SKM-1 (cell line): ENCODE measurements around the gene NMRK2.
"Not testable (repeated sequence)": the region's sequence is repeated elsewhere in the genome, so short reads cannot be mapped to it uniquely, and the experiment has no call there.

Source experiments
- DNase-seq: peaks from one replicate; lab custom pipeline; 2025; ENCODE audit not compliant: unreplicated experiment; lab: John Stamatoyannopoulos, UW

Gene NMRK2

DNA sequence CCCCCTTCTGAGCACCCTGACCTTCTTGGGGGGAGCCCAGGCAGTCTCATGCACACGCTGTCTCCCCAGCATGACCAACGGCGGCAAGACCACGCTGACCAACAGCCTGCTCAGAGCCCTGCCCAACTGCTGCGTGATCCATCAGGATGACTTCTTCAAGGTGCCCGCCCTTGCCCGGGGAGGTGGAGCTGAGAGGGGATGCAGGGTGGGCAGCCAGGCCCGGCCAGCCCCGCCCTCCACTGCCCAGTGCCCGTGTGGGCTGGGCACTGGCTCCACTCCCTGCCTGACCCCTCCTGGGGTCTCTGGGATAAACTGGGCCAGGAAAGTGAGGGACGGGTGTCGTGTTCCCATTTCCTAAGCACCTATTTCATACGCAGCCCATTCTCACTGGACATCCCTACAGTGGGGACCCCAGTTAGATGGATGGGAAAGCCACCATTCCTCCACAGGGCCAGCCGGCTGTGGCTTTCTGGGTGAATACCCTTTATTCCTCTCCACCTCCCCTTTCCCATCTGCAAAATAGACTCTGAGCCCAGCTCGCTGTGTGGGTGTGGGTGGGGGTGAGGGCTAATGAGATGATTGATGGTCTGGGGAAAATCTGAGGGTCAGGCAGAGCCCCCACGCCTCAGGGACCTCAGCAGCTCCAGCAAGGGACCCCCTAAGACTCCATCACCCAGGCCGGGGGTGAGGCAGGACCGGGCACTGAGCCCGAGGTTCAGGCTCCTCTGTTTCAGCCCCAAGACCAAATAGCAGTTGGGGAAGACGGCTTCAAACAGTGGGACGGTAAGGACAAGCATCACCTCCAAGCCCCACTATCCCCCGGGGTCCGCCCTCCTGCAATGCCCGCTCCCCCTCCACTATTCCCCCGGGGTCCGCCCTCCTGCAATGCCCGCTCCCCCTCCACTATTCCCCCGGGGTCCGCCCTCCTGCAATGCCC lies 3.9 kb downstream of the NMRK2 start:
- no peak for DNase-seq

DNA sequence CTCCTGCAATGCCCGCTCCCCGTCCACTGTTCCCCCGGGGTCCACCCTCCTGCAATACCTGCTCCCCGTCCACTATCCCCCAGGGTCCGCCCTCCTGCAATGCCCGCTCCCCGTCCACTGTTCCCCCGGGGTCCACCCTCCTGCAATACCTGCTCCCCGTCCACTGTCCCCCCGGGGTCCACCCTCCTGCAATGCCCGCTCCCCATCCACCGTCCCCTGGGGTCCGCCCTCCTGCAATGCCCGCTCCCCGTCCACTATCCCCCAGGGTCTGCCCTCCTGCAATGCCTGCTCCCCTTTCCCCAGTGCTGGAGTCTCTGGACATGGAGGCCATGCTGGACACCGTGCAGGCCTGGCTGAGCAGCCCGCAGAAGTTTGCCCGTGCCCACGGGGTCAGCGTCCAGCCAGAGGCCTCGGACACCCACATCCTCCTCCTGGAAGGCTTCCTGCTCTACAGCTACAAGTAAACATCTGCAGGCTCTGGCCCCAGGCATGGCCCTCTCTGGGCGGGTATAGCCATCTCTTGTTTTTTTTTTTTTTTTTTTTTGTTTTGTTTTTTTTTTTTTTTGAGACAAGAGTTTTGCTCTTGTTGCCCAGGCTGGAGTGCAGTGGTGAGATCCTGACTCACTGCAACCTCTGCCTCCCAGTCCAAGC lies 5.6 kb downstream of the NMRK2 start:
- not testable (repeated sequence) for DNase-seq

DNA sequence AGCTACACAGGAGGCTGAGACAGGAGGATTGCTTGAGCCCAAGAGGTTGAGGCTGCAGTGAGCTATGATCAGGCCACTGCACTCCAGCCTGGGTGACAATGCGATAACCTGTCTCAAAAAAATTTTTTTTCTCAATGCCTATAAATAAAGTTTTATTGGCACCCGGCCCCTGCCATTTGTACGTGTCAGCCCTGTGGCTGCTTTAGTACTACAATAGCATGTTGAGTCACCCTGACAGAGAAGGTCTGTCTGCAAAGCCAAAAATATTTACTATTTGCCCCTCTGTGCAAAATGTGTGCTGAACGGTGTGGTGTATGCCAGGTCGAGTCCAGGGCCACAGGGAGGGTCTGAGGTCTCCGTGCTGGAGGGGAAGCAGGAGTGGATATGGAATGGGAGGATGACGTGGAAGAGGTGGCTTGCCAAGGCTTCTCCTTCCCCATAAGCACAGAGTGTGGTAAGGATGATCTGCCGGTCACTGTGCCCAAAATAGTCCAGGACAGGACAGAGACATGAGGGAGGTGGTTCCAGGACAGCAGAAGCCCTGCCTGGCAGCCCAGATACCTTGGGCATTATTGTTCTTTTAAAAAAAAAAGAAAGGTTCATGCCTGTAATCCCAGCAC lies 10.0 kb downstream of the NMRK2 start:
- no peak for DNase-seq

DNA sequence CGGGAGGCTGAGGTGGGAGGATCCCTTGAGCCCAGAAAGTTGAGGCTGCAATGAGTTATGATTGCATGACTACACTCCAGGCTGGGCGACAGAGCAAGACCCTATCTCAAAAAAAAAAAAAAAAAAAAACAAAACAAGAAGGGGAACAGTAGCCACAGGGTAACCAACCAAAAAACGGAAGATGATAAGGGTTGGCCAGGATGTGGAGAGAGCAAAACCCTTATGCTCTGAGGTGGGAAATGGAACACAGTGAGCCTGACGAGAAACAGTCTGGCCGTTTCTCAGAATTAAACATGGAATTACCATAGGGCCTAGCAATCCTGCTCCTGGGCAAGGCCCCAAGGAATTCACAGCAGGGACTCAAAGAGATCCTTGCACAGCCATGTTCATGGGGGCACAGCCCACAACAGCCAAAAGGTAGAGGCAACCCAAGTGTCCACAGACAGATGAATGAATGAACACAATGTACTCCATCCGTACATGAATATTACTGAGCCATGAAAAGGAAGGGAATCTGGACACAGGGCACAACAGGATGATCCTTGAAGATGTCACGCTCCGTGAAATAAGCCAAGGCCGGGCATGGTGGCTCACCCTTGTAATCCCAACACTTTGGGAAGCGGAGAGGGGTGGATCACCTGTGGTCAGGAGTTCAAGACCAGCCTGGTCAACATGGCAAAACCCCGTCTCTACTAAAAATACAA lies 11.3 kb downstream of the NMRK2 start:
- DNase-seq = no peak

DNA sequence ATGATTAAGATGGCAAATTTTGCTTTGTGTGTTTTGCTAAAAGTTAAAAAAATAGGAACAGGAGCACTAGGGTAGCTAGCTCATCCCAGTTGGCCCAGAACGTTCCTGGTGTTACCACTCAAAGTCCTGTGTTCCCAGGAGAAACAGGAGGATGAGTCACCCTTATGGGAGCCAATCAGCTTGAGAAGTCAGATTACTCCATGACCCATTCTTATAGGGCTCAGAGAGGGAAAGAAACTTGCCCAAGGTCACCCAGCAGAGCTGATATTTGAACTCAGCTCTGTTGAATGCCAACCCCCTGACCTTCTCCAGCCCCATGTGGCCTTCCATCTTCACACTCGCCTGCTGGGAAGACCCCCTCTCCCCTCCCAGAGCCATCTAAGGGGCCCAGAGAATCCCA lies 13.0 kb downstream of the NMRK2 start:
- DNase-seq = no peak

DNA sequence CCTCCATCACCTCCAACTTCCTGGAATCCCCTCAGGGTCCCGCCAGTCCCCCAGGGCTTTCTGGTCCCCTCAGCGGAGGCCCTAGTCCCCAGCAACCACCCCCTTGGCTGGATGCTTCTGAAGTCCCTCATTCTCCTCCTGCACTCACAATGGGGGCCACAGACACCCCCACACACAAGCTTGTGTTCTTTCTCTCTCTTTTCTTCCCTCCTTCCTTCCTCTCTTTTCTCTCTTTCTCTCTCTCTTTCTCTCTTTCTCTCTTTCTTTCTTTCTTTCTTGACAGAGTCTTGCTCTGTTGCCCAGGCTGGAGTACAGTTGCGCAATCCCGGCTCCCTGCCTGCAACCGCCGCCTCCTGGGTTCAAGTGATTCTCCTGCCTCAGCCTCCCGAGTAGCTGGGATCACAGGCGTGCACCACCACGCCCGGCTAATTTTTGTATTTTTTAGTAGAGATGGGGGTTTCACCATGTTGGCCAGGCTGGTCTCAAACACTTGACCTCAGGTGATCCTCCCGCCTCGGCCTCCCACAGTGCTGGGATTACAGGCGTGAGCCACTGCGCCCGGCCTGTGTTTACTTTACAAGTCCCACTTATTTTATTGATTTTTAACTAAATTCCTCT lies 14.6 kb downstream of the NMRK2 start:
- not testable (repeated sequence) for DNase-seq

DNA sequence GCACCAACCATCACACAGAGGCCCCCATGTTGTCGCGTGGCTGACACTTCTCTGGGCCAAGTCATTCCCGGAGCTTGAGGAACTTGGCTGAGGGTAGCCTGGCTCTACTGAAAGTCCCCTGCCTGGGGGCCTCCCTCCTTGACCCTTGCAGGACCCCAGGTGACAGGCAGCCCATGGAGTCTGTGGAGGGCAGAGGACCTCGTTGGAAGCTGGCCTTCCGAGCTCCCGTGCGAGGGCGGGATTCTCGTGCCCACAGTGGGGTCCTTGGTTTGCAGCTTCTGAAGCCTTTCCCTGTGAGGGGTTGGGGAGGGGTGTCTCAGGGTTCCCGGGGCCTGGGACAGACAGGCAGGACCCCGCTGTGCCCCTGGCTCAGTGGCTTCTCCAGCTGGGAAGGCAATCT lies 16.4 kb downstream of the NMRK2 start:
- no peak for DNase-seq

DNA sequence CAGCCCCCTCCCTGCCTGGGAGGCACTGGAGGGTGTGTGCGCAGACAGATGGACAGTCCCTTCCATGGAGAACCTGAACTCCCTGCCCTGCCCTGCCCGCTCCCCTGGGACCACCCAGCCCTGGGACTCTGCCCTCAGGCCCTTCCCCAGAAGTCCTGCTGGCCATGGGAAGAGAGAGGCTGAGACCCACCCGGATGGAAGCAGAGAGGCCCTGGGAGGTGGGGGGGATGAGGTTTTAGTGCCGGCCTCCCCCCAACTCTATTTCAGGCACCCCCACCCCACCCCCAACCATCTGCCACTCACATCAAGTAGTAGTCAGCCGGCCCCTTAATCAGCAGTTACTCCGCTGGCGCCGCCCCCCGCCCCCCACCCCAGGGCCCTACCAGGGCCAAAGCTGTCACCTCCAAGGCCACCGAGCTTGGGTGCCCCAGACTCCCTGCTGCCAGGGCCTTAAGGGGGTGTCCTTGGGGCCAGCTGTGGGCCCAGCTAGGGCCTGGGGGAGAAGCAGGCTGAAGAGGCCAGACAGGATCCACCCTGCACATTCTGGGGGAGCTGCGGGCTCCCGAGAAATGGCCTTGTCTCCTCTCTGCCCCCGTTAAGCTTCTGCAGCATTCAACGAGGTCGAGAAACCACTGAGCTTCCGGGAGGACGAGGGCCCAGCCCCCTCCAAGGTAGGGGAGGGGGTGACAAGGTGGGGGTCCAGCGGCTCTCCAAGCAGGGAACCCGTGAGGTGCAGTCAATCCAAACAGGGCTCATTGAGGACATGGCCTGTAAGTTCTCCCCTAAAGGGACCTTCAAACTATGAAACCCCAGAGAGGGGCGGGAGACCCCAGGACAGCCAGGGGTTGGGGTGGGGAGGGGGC lies 17.4 kb downstream of the NMRK2 start:
- no peak for DNase-seq

DNA sequence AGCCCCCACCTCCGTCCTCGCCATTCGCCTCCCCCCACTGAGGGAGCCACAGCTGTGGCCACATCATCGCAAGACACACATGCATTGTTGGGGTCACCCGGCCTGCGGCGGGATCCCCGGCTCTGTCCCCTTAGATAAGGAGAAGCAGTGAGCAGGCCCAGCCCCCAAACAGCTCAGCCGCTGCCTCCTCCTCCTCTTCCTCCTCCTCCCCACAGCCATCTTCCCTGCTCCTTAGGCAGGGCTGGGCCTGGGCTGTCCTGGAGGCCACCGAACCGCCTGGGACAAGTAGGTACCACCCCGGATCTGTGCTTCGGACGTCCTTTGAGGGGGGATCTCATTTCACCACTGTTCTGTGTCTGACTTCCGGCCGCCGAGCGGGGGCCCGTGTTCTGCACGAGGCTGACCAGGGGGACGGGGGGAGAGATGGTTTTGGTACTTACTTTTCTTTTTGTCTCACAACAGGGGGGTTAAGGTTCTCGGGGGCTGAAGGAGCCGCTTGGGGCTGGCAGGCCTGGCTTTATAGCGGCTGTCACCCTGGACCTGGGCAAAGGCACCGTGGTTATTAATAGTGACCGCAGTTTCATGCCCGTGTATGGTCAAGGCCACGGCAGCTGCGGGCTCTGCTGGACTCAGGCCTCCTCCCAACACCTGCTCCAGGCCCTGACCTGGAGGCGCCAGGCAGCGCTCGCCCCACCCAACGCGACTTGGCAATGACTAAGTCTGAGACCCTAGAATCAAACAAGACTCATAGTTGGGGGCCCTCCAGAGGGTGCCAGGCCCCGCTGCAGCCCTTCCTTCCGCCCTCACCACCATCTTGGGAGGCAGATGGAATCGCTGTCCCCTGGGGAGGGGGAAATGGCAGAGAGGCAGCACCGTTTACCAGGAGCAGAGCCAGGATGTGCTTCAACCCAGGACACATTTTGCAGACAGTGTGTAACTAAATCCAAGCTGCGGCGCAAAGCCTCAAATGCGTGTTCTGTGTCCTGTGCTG lies 18.3 kb downstream of the NMRK2 start:
- DNase-seq = no peak

DNA sequence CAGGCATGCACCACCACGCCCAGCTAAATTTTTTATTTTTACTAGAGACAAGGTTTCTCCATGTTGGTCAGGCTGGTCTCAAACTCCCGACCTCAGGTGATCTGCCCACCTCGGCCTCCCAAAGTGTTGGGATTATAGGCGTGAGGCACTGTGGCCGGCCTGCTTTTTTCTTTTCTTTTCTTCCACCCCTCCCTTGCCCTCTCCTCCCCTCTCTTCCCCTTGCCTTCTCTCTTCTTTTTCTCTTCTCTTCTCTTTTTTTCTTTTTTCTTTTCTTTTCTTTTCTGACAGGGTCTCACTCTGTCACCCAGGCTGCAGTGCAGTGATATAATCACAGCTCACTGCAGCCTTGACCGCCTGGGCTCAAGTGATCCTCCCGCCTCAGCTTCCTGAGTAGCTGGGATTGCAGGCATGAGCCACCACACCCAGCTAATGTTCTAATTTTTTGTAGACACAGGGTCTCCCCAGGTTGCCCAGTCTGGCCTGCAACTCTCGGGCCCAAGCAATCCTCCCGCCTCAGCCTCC lies 19.9 kb downstream of the NMRK2 start:
- not testable (repeated sequence) for DNase-seq

DNA sequence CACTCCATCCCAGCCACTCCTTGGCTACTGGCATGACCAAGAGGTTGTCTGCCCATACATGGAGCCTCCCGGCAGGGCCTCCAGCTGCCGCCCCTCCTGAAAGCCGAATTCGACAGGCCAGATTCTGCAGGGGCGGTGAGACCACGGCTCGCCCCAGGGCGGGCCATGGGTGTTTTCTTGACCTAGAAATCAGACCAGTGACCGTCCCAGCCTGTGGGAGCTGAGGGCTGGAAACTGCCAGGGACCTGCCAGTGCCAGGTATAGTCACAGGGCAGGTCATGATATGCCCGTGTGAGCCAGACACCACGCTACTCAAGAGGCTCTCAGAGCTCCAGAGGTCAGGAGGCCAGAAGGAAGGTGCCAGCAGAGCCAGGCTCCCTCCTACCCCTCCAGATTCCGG lies 21.2 kb downstream of the NMRK2 start:
- no peak for DNase-seq

DNA sequence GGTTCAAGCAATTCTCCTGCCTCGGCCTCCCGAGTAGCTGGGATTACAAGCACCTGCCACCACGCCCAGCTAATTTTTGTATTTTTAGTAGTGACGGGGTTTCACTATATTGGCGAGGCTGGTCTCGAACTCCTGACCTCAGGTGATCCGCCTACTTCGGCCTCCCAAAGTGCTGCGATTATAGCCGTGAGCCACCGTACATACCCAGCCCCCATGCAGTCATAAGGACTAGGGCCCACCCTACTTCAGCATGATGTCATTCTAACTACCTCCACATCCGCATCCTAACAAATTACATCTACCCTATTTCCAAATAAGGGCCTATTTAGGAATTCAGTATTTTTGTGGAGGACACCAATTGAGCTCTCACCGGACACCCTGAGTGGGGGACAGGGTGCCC lies 22.4 kb downstream of the NMRK2 start:
- DNase-seq = not testable (repeated sequence)

DNA sequence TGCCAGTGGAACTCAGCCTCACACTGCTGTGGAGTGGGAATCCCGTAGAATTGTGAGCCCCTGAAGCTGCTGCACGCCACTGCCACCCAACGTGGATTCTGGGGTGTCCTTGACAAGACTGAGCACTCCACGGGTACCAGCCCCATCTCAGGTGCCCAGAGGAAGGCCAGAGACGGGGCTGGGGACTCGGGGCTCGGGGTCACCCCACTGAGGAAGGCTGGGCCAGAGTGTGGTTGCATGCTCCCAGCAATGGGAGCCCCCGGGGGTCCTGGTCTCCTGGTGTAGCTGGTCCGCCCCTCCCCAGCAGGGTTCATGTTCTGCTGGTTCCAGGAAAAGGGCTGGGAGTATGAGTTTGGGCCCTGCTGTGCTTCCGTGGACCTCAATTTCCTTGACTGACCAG lies 22.8 kb downstream of the NMRK2 start:
- no peak for DNase-seq

DNA sequence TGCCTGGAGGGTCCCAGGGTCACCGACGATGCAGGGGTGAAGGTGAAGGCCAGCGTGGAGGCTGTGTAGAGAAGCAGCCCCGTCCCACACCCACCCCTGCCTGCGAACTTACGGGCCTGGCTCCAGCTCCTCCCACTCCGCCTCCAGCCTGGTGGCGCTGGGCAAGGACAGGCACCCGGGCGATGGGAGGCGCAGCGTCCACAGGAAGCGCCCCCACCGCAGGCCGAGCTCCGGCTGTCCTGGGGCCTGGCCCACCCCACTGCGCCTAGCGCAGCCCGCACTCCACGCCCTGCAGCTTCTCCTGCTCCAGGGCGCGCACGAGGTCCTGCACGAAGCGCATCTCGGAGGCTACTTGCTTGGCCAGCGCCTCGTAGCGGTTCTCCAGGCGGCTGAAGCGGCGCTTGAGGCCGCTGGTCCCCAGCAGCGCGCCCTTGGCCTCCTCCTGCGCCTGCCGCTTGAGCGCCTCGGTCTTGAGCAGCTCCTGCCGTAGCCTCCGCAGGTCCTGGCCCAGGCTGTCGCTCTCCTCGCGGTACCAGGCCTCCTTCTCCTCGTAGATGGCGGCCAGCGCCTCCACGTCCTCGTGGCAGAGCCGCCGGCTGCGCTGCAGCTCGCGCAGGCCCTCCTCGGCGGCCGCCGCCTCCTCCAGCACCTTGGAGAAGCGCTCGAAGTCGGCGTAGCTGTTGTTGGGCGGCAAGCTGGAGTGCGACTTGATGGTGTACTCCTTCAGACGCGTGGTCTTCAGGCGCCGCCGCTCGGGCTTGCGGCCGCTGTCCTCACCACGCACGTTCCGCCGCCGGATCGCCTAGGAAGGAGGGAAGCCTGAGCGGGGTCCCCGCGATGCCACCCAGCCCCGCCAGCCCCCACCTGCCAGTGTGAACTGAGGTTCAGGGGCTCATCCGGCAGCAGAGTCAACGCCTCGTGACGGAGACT lies 26.2 kb downstream of the NMRK2 start:
- no peak for DNase-seq

DNA sequence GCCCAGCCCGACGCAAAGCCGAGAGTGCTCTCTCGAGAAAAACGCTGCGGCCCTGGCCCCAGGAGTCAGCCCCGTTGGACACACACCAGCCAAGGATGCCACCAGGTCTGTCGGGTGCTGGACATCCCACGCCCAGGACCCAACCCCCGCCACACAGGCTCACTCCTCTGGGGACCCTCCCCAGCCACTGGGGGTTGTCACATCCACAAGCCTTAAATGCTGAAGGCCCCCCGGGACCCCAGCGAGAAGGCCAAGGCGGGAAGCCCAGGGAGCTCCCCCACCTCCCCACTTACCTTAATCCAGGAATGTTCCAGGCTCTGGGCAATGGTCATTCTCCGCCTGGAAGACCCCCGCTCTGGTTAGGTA lies 26.9 kb downstream of the NMRK2 start:
- DNase-seq = no peak

DNA sequence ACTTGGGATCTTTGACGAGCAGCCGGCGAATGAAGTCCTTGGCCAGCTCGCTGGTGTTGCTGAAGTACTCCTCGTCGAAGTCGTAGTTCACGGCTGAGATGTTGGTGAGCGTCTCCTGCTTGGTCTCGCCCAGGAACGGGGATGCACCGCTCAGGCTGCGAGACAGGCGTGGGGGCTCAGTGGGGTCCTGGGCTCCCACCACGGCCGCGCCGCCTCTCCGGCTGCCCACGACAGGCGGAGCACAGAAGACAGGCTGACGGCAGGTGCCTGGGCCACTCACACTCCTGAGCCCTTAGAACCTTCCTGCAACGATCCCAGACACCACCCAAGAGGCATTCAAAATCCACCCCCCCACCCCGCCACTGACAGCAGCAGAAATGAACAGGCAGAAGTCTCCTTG lies 28.1 kb downstream of the NMRK2 start:
- no peak for DNase-seq

DNA sequence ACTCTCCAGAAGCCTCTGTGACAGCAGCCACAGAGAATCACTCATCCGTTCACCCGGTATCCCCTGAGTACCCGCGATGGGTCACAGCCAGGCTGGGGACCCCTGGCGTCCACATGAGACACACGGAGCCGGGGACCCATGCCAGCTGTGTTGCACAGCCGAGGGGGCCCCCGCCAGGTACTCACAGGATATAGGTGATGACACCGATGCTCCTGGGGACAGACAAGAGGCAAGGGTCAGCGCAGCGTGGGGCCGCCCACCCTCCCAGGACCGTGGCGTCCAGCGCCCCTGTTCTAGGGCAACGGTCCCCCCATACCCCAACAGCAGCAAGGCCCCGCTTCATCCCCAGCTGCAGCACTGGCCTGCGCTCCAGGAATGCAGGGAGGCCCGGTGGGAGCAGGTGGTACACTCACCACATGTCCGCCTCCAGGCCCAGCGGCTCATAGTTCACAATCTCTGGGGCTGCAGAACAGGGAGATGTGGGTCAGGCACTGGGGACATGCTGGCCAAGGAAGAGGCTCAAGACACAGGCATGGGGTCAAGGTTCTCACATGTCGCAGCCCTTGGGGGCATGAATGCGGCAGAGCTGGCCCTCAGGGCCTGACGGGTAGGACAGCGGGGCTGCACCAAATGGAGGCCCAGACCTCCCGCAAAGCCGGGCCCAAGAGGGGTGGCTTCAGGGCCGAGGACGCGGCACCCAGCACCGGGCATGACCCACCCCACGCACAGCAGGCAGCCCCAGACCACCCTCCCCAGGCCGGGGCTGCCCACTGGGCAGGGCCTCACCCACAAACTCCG lies 30.8 kb downstream of the NMRK2 start:
- DNase-seq = no peak
